ENCODE data around the gene EVC2.

Gene EVC2

GRCh38 chr4:5639556-5639955 is 68.8 kb downstream of the EVC2 start:
- DNase-seq (ENCODE audit: low read depth, low spot score), result no peak
- in situ Hi-C loops (cut with HindIII; ENCODE audit: low sequenced_read_pairs), result no loop called here
- no peak overlapping the region for H3K4me3 ChIP-seq (ENCODE audit: low read depth, low read length)
- TF ChIP-seq, protein P1, sequence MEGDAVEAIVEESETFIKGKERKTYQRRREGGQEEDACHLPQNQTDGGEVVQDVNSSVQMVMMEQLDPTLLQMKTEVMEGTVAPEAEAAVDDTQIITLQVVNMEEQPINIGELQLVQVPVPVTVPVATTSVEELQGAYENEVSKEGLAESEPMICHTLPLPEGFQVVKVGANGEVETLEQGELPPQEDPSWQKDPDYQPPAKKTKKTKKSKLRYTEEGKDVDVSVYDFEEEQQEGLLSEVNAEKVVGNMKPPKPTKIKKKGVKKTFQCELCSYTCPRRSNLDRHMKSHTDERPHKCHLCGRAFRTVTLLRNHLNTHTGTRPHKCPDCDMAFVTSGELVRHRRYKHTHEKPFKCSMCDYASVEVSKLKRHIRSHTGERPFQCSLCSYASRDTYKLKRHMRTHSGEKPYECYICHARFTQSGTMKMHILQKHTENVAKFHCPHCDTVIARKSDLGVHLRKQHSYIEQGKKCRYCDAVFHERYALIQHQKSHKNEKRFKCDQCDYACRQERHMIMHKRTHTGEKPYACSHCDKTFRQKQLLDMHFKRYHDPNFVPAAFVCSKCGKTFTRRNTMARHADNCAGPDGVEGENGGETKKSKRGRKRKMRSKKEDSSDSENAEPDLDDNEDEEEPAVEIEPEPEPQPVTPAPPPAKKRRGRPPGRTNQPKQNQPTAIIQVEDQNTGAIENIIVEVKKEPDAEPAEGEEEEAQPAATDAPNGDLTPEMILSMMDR (IDR thresholded peaks at IDR 0.05; ENCODE audit: low read depth, low read length), result no peak

- in situ Hi-C loops (cut with HindIII; ENCODE audit: low sequenced_read_pairs), result no loop called here
- DNase-seq (ENCODE audit: low read depth, low spot score), result peak; percentile 78
Observed at GRCh38 chr4:5638976-5639375, 69.4 kb downstream of the EVC2 start.

DNA sequence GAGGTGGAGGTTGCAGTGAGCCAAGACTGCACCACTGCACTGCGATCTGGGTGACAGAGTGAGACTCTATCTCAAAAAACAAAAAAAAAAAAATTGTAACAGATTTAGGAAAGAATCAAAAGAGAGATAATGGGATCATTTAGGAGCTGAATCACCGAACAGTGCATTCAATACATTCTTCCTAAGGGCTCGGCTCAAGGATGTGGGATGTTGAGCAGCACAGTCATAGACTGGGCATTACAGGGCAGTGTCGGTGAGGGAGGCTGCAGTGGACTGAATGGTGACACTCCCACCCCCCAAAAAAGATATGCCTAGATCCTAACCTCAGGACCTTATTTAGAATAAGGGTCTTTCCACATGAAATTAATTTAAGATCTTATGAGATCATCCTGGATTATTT is 70.0 kb downstream of the EVC2 start:
- TF ChIP-seq, protein P1 (IDR thresholded peaks at IDR 0.05; ENCODE audit: low read depth, low read length), result no peak
- in situ Hi-C loops (cut with HindIII; ENCODE audit: low sequenced_read_pairs), result no loop called here
- no peak overlapping the region for H3K4me3 ChIP-seq (ENCODE audit: low read depth, low read length)
- DNase-seq (ENCODE audit: low read depth, low spot score), result peak; percentile 75

More at GRCh38 chr4:5638976-5639375, 69.4 kb downstream of the EVC2 start:
- no peak overlapping the region for H3K4me3 ChIP-seq (ENCODE audit: low read depth, low read length)
- TF ChIP-seq, protein P1 (IDR thresholded peaks at IDR 0.05; ENCODE audit: low read depth, low read length), result no peak

DNA sequence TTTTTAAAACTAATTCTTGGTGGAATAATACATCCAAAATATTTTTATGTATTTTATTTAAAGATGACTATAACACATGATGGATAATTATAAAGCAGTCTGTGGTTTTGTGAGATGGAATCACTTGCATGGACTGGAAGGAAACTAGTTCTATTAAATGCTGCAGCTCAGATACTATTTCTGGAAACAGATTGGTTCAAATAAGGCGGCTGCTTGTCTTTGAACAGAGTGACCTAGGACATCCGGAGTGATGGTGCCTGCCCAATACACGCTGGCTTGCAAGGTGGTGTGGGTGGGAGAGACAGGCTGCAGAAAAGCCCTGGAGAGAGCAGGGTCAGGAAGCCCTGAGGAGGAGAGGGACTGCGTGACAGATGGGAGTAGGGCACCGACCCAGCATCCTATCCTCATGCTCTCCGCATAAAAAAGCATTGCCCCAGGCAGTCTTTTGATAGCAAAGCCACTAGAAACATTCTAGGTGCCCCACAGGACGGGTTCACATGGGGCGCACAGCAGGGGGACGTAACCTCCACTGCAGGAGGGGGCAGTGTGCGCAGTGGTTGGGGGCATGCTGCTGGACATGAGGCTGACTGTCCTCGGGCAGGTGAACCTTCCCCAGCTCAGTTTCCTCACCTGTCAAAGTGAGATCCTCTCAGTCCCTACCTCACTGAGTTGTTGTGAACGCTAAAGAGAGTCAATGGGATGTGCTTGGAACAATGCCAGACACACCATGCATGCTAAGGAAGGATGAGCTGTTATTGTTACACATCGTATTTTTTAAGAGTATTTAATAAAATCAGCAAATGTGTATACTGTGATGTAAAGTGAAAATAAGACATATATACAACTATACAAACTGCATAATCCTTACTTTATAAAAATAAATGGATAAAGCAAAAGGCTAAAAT is 71.3 kb downstream of the EVC2 start:
- TF ChIP-seq, protein P1 (IDR thresholded peaks at IDR 0.05; ENCODE audit: low read depth, low read length), result no peak
- DNase-seq (ENCODE audit: low read depth, low spot score), result no peak
- in situ Hi-C loops (cut with HindIII; ENCODE audit: low sequenced_read_pairs), result no loop called here
- H3K4me3 ChIP-seq (ENCODE audit: low read depth, low read length), result no peak overlapping the region

DNA sequence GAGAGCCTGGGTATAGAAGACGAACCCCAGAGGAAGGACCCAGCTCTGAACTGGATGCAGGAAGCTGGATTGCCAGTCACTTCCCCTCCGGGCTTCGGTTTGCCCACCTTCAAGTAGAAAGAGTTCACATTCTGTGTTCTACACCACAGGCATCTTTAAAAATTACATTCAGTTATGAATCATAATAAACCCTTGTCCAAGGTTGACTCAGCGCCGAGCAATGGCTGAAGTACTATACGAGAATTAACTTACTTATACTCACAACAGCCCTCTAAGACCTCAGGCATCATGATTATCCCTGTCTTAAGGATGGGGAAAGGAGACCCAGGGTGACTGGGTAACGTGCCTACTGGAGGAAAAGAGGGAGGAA is 72.5 kb downstream of the EVC2 start:
- TF ChIP-seq, protein P1 (IDR thresholded peaks at IDR 0.05; ENCODE audit: low read depth, low read length), result no peak
- H3K4me3 ChIP-seq (ENCODE audit: low read depth, low read length), result no peak overlapping the region
- DNase-seq (ENCODE audit: low read depth, low spot score), result peak; percentile 77
- in situ Hi-C loops (cut with HindIII; ENCODE audit: low sequenced_read_pairs), result no loop called here

DNA sequence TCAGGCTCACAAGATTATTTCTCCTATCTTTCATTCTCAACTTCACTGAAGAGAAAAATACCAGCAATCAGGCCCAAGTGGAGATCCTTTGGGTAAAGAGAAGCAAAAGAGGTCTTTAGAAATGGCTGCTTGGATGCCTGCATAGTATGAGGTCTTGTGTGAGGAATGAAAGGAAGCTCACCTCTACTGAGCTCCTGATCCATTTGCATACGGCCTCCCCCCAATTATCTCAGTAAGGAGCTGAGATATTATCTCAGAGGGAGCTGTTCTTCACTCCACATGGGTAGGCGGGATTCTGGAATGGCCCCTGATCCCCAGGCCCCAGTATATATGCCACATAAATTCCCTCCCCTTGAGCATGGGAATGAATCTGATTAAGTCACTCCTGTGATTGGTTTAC is 75.8 kb downstream of the EVC2 start:
- in situ Hi-C loops (cut with HindIII; ENCODE audit: low sequenced_read_pairs), result no loop called here
- no peak for DNase-seq (ENCODE audit: low read depth, low spot score)
- TF ChIP-seq, protein P1 (IDR thresholded peaks at IDR 0.05; ENCODE audit: low read depth, low read length), result no peak
- no peak overlapping the region for H3K4me3 ChIP-seq (ENCODE audit: low read depth, low read length)

Data from astrocyte of the spinal cord (primary cell).